Neutrophil (primary cell): ENCODE measurements around the gene YPEL4.

Experiments
- H3K27ac ChIP-seq: fragments of 200-600 bp; sonication (generic); 2 replicates; pipeline ENCODE4 v1.5.1; 2016; ENCODE audit warnings: mild to moderate bottlenecking, moderate library complexity
- H3K27me3 ChIP-seq: fragments of 200-600 bp; sonication (generic); 2 replicates; pipeline ENCODE4 v1.6.0; 2016; ENCODE audit warnings: mild to moderate bottlenecking
- H3K36me3 ChIP-seq: fragments of 200-600 bp; sonication (generic); 2 replicates; pipeline ENCODE4 v1.5.1; 2017
- H3K4me1 ChIP-seq, 2 experiments: fragments of 200-600 bp in 1 of 2; sonication (generic) in 1 of 2; 1 replicate in 1 of 2; 2 replicates in 1 of 2; pipeline versions ENCODE4 v1.5.1 to v1.6.1; 2013 to 2016; ENCODE audit warnings: low read depth in 1 of 2, low read length in 1 of 2, mild to moderate bottlenecking in 1 of 2, moderate library complexity in 1 of 2; ENCODE audit not compliant: control insufficient read depth in 1 of 2, insufficient read depth in 1 of 2
- H3K4me3 ChIP-seq, 2 experiments: fragments of 200-600 bp in 1 of 2; sonication (generic) in 1 of 2; 1 replicate in 1 of 2; 2 replicates in 1 of 2; pipeline ENCODE4 v1.5.1; 2013 to 2016; ENCODE audit warnings: low read depth in 1 of 2, low read length in 1 of 2, mild to moderate bottlenecking in 1 of 2, moderate library complexity in 1 of 2
- H3K9me3 ChIP-seq: fragments of 200-600 bp; sonication (generic); 2 replicates; pipeline ENCODE4 v1.5.1; 2016
- TF ChIP-seq, protein P1 (sequence below): fragments of 200-600 bp; sonication (generic); IDR thresholded peaks from 2 replicates; pipeline ENCODE4 v1.5.1; 2016; ENCODE audit warnings: antibody characterized with exemption

The YPEL4 gene

DNA sequence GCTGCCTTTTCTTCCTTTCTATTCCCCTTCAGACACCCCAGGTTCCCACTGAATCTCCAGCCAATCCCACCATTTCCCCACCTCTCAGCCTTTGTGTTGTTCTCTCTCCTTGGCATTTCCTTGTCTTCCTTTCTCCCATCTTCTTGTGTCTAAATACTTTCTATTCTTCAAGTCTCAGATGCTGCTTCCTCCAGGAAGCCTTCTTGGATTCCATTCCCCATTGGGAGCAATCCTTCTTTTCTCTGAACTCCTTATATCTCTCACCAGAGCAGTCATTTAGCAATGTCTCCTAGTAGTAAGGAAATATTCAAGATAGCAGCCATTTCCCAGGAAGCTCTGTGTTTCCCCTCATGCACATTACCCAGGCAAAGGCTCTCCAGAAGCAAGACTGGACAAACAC, 15.4 kb downstream of the YPEL4 start:
- TF ChIP-seq, protein P1, sequence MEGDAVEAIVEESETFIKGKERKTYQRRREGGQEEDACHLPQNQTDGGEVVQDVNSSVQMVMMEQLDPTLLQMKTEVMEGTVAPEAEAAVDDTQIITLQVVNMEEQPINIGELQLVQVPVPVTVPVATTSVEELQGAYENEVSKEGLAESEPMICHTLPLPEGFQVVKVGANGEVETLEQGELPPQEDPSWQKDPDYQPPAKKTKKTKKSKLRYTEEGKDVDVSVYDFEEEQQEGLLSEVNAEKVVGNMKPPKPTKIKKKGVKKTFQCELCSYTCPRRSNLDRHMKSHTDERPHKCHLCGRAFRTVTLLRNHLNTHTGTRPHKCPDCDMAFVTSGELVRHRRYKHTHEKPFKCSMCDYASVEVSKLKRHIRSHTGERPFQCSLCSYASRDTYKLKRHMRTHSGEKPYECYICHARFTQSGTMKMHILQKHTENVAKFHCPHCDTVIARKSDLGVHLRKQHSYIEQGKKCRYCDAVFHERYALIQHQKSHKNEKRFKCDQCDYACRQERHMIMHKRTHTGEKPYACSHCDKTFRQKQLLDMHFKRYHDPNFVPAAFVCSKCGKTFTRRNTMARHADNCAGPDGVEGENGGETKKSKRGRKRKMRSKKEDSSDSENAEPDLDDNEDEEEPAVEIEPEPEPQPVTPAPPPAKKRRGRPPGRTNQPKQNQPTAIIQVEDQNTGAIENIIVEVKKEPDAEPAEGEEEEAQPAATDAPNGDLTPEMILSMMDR: no peak
- Histone ChIP-seq H3K36me3 (no peaks in the 10 kb centered on the region), H3K9me3 (no peaks in the 10 kb centered on the region), H3K27ac (no peak overlapping the region), H3K4me3 (no peak overlapping the region), H3K4me1 (peaks cover 13 to 19% of the 10 kb centered on the region in 2 experiments), H3K27me3 (peaks cover 81% of the 10 kb centered on the region)

DNA sequence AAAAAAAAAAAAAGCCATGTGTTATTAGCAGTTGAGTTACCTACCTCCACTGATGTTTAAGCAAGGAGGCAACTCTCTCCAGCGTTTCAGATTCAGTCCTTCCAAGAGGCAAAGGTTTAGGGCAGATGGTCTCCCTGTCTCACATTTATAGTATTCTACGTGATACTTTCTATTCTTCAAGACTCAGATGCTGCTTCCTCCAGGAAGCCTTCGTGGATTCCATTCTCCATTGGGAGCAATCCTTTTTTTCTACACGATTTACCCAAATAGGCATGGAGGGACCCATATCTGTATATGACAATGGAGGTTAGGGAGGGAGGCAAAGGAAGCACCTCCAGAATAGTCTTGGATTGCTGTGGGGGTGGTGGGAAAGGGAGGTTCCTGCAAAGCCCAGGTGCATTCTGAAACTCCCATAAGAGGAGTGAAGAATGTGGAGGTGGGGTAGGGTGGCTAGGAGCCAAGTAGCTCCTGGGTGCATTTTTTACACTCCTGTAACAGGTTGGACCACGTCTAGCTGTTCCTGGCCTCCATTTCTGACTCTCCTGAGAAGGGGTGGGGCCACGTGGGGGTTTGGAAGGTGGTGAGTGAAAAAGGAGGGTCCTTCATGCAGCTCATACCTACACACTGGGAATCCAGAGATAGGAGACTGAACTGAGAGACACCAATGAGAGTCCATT, 16.2 kb downstream of the YPEL4 start:
- Histone ChIP-seq H3K27me3 (peaks cover 73% of the 10 kb centered on the region), H3K36me3 (no peaks in the 10 kb centered on the region), H3K27ac (no peak overlapping the region), H3K4me3 (no peak overlapping the region), H3K9me3 (no peaks in the 10 kb centered on the region), H3K4me1 (peaks cover 8 to 11% of the 10 kb centered on the region in 2 experiments)
- TF ChIP-seq, protein P1: no peak

DNA sequence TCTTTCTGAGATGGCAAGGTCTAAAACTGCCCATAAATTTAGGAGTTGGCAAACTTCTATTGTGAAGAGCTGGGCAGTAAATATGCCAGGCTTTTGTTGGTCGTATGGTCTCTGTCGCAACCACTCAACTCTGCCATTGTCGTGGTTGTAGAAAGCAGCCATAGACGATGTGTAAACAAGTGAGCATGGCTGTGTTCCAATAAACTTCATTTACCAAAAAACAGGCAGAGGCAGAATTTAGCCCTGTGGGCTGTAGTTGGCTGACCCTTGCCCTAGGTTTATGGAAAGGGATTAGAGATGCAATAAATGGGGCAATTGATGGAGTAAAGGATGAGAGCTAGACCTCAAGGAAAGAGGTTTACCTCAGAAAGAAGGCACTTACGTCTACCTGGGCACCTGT, 17.6 kb downstream of the YPEL4 start:
- Histone ChIP-seq H3K27me3 (peaks cover 59% of the 10 kb centered on the region), H3K4me3 (no peak overlapping the region), H3K27ac (no peak overlapping the region), H3K36me3 (no peaks in the 10 kb centered on the region), H3K9me3 (no peaks in the 10 kb centered on the region), H3K4me1 (no peaks in the 10 kb centered on the region)
- TF ChIP-seq, protein P1: no peak

DNA sequence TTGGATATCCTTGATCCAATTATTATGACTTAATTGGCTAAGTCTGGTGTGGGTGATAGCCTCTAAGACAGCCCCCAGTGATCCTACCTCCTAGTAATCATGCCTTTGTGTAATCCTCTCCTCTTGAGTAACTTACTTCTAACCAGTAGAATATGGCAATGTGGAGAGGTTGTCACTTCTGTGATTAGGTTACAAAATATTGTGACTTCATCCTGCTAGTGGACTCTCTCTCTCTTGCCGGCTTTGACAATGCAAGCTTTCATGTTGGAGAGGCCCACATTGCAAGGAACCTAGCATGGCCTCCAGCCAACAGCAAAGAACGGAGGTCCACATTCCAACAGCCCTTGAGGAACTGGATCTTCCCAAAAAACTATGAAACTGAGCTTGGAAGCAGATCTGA, 19.5 kb downstream of the YPEL4 start:
- no peaks in the 10 kb centered on the region for H3K4me1 ChIP-seq
- no peak overlapping the region for H3K4me3 ChIP-seq
- H3K9me3 ChIP-seq: no peaks in the 10 kb centered on the region
- no peaks in the 10 kb centered on the region for H3K36me3 ChIP-seq
- H3K27ac ChIP-seq: no peak overlapping the region
- TF ChIP-seq, protein P1: no peak
- peaks cover 41% of the 10 kb centered on the region for H3K27me3 ChIP-seq

DNA sequence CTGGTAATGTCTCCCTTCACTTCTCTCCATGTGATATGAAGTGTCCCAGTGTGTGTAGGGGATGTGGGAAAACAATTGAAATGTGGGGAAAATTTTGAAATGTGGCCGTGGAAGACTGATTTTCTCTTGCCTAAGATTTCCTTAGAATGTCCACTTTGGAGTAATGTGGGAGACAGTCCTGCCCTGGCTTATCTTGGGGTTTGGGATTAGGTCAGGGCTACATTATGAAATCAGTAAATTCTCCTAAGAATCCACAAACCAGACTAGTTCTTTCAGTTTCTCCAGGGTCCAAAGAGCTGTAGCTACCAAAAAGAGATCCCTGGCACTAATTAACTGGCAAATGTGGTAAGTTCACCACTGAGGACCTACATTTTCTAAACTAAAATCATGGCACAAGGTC, 22.8 kb downstream of the YPEL4 start:
- Histone ChIP-seq H3K27ac (no peak overlapping the region), H3K9me3 (no peaks in the 10 kb centered on the region), H3K4me3 (no peak overlapping the region), H3K36me3 (no peaks in the 10 kb centered on the region), H3K4me1 (no peaks in the 10 kb centered on the region), H3K27me3 (peaks cover 12% of the 10 kb centered on the region)
- TF ChIP-seq, protein P1: no peak
